Activated CD4-positive, CD25-positive, alpha-beta regulatory T cell (primary cell): Measurements from ENCODE around the gene ZNF239.
"Not testable (repeated sequence)": the region's sequence is repeated elsewhere in the genome, so short reads cannot be mapped to it uniquely, and the experiment has no call there.

Experiments
- DNase-seq, 4 experiments: peaks; one replicate each; lab custom pipeline; 2025; lab: John Stamatoyannopoulos, UW

The ZNF239 gene

DNA sequence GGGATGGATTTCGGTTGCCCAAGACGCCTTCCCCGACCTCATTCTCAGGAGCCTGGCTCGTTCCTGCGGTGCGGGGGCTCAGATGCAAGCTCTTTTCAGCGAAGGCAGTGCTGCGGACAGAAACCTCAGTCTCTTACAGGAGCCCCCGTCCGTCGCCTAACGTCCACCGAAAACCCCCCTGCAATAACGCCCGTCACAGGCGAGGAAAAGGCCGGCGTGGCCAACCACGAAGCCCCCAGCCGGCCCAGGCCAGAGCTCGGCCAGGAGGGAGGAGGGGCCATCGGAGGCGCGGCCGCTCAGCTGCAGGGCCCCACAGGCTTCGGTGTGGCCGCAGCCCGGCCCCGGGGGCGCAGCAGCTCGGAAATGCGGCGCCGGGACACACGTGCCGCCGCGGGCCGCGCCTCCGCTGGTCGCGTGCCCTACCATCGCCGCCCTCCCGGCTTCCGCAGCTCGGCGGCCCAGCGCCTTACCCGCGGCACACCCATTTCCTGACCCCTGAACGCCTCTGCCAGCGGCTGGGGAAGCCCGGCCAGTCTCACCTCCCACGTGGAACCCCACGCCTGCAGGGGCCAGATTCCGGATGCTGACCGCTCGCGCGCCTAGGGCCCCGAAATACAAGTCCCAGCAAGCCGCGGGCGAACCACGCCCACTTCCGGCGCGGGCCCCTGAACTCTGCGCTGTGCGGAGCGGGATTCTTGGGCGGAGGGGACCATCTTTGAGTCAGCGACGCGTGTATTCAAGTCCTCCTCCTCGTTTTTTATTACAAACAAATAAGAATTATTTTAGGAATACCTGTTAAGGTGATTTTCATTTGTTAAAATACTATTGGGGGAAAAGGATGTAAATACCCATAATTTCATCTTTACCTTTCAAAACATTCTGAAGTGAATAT, at the start of gene ZNF239:
ZNF239 (minus strand) TSS at position 616 of the 892 bp plus-strand sequence. CDS start 16,537 bp downstream, outside the sequence.
- peak; percentile 58 to 69 (median 63) for DNase-seq

DNA sequence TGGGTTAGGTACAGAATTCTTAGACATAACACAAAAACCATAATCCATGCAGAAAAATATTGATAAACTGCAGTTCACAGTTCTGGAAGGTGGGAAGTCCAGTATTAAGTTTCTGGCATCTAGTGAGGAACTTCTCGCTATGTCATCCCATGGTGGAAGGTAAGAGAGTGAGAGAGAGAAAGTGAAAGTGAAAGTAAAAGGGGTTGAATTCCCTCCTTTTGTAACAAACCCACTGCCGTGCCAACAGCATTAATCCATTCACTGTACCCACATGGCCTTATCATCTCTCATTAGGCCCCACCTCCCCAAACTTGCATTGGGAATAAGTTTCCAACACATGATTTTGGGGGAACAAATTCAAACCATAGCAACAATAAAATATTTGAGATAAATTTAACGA, 48.9 kb upstream of the ZNF239 start:
- no peak for DNase-seq

DNA sequence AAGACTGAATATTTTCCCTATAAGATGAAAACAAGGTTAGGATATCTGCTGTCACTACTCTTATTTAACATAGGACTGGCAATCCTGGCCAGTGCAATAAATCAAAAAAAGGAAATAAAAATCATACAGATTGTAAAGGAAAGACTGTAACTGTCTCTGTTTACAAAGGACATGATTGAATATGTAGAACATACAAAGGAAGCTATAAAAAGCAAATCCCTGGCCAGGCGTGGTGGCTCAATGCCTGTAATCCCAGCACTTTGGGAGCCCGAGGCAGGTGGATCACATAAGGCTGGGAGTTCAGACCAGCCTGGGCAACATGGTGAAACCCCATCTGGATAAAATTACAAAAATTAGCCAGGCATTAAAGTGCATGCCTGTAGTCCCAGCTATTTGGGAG, 47.6 kb upstream of the ZNF239 start:
- DNase-seq = no peak

DNA sequence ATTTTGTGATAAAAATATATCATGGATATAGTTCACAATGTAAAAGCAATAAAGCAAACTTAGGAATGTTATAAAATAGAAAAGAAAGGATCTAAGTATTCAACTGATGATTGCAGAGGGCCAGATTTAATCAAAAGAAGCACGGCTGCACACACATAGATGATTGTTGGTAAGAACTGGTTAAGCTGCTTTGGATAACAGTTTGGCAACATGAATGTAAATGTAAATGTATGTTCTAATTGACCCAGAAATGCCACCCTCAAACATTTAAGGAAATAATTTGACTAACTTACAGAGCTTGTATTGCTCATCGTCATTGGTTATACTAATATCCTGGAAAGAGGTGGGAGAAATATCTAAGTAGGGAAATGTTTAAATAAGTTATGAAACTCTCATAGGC, 45.0 kb upstream of the ZNF239 start:
- no peak for DNase-seq

DNA sequence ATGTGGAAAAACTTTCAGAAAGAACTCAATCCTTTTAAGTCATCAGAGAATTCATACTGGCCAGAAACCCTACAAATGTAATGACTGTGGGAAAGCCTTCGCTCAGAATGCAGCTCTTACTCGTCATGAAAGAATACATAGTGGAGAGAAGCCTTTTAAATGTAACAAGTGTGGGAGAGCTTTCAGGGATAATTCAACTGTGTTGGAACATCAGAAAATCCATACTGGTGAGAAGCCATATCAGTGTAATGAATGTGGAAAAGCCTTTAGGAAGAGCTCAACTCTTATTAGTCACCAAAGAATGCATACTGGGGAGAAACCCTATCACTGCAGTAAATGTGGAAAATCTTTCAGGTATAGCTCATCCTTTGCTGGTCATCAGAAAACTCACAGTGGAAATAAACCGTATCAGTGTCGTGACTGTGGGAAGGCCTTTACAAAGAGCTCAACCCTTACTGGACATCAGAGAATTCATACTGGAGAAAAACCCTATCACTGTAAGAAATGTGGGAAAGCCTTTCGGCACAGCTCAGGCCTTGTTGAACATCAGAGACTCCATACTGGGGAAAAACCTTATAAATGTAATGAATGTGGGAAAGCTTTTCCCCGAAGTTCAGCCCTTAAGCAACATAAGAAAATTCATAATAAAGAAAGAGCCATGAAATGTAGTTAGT, 42.4 kb upstream of the ZNF239 start:
- no peak for DNase-seq

DNA sequence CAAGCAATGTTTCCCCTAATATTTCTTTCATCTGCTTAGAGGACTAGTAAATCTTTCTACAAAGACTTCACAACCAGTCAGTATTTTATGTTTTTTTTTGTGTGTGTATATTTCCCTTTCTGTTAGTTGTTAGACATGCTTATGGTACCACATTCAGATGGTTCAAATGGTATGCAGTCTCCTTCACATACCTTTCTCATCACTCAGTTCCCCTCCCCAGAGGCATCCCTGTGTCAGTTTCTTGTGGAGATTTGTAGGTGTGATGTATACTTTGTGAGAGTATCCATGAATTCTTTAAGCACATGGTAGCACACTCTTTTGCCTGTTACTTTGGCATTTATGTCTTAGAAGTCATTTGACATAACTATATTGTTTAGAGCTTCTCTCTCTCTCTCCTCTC, 36.2 kb upstream of the ZNF239 start:
- DNase-seq = no peak

DNA sequence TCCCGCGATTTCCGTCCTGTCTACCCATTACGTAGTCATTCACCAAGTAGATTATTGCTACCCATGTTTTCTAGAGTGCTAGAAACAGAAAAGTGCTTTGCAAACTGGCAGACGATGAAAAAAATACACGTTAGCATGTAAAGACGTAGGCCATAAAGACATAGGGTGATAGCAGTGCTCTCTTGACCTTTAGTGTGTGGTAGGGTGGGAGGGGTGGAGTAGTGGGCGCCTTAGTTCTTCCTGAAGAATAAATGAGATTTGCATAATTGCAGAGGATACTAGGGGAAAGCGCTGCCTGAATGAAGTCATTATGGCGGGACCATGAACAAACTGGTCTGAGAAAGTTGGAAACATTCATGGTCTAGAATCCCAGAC, 32.8 kb upstream of the ZNF239 start:
- DNase-seq = no peak

DNA sequence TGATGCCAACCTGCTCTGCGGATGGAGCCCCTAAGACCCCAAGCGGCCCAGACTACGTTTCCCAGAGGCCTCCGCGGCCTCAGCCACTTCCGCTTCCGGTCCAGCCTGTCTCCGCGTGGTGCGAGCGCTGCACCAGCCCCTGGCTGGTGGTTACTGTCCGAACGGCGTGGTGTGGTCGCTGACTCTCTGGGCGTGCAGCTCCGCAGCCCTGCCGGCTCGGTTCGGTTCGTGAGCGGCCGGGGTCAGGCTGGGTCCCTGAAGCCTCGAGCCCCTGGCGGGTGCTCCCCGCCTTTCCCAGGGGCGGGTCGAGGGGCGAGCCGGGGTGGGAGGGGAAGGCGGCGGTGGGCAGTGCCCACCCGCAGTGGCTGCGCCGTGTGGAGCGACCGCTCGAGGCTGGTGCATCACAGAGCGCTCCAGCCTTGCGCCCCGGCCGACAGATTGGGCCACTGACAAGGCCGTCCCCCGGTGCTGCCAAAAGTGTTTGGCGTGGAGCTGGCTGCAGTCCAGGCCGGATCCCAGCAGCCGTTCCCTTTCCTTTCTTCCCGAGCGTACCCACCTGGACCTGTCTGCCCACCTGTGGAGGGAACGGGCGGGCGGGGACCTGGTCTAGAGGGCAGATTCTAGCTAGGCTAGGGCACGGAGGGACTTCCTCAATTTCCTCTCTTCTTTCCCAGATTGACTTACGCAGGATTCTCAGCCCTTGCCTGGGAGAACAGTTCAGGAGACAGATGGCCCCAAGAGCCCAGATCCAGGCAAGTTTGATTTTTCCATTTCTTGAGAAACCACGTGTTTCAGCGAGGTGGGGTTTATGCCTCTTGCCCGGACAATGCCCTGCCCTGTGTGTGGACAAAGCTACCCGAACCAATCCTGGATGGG, 32.1 kb upstream of the ZNF239 start, which contains the start of gene ZNF485:
ZNF485 (plus strand) TSS at position 116 of the 876 bp plus-strand sequence; CDS start at position 729, 613 bp downstream.
- peak; percentile 33 to 61 (median 41) for DNase-seq

DNA sequence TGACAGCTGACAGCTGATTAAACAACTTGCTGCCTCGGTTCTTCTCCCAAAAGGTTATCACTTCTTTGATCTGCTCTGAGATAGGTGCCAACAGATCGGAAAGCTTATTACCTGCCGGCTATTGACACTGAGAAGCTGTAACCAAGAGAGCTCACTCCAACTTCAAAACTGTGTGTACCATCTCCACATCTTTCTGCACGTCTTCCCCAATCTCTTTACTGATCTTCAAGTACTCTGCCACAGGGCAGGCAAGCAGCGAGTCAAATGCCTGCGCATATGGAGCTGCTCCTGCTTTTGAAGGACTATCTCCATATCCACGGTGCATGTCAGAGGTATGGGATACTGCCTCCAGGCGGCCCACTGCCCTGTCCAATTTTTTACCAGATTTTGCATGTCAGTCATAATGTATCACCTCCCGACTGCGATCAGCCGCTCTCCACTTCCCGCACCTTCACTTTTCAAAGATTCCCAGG, 31.5 kb upstream of the ZNF239 start:
- no peak for DNase-seq

DNA sequence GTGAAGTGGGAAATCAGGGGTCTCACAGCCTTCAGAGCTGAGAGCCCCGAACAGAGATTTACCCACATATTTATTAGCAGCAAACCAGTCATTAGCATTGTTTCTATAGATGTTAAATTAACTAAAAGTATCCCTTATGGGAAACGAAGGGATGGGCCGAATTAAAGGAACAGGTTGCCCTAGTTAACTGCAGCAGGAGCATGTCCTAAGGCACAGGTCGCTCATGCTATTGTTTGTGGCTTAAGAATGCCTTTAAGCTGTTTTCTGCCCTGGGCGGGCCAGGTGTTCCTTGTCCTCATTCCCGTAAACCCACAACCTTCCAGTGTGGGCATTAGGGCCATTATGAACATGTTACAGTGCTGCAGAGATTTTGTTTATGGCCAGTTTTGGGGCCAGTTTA, 27.2 kb upstream of the ZNF239 start:
- not testable (repeated sequence) for DNase-seq

DNA sequence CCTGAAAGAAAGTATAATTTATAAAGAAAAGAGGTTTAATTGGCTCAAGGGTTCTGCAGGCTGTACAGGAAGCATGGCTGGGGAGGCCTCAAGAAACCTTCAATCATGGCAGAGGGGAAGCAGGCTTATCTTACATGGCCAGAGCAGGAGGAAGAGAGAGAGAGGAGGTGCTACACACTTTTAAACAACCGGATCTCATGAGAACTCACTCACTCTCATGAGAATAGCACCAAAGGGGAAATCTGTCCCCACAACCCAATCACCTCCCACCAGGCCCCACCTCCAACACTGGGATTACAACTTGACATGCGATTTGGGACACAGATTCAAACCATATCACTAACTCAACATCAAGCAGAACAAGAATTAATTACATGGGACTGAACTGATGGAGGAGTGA, 24.9 kb upstream of the ZNF239 start:
- no peak for DNase-seq

DNA sequence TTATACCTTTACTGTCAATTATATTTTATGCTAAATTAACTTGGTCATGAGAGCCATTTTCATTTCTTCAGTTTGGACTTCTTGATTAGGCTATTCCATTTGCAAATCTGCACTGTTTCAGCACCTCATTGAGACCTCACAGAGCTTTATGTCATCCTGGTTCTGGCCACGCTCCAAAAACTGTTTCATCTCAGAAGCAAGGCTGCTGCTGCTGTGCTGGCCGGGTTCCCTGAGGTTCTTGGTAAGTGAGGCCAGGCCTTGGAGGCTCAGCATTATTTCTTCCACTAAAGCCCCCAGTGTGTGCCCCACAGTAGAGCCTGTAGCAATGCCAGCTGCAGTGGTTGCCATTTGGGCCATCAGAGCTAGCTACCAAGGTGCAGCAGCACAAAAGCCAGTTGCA, 24.0 kb upstream of the ZNF239 start:
- DNase-seq = no peak

DNA sequence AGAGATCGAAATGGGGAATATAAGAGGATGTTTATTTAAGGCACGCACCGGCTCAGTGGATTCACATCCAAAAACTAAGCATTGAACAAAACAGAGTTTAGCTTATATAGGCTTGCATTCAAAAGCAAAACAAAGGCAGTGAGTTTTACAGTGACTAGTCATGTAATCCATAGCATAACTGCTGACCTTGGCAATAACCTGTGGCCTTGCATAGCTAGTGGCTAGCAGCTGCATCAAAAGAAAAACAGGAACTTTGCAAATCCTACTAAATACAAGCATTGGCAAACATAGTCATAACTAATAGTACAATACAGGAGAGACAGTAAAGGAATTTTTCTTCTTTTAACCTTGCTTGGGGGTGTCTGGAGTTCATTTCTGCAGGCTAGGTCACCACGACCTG, 22.1 kb upstream of the ZNF239 start:
- DNase-seq = no peak

DNA sequence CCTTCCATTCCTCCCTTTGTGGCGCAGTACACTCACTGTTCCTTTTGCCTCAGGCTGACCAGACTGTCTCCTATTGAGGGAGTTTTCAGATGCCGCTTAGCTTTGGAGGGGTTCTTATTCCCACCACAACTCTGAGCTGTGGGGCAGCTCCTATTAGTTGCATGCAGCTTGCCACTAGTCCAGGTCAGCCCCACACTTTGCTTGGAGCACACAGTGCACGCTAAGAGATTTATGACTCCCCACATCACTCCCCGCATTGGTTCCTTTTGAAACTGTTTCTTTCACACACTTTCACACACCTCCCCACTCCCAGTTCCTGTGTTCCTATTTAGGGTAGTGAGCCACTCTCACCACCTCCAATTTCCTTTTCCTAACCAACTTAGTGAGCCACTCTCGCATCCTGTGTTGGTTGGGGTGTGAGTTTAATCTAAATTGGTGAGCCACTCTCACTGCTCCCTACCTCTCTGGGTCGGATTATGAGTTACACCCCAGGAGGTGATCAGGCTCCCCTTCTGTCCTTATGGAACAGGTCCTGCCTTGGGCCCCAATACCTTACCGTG, 21.4 kb upstream of the ZNF239 start:
- DNase-seq = no peak

DNA sequence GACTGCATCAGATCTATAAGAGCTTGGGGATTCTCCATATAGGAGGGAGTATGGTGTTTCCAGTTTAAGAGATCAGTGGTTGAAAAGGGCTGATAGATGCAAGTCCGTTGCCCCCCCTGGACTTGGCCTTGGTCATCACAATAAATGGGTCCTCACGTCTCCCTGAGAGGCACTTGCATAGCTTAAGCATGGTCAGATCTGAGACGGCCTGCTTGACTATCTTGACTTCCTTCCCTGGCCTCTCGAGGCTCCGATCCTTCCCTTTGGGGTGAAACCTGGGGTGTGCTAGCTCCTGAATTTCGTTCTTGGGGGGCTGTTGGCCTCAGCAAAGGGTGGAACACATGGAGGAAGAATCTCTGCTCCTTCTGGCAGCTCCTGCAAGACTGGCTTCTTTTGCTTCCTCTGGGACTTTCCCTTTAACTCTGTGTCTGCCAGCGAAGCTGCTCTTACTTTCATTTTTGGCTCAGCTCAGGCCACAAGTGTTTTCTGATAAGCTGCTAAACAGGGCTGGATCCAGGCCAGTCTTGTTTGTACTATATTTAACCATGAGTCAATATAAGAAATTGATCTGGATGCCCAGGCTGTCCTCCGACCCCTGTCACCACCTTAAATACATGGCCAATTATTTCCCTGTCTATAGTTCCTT, 20.7 kb upstream of the ZNF239 start:
- DNase-seq = no peak

DNA sequence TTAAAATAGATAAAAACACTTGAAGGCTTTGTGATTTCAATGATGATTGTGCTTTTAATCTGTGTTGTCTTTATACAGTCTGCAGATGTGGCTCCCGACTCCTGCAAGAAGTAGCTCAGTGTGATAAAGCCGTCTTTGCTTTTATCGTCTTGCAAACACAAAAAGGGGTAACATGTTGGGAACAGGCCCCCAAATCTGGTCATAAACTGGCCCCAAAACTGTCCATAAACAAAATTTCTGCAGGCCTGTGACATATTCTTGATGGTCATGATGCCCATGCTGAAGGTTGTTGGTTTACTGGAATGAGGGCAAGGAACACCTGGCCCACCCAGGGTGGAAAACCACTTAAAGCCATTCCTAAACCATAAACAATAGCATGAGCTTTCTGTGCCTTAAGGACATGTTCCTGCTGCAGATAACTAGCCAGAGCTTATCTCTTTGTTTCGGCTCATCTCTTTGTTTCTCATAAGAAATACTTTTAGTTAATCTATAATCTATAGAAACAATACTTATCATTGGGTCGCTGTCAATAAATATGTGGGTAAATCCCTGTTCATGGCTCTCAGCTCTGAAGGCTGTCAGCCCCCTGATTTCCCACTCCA, 17.0 kb upstream of the ZNF239 start:
- DNase-seq = no peak

DNA sequence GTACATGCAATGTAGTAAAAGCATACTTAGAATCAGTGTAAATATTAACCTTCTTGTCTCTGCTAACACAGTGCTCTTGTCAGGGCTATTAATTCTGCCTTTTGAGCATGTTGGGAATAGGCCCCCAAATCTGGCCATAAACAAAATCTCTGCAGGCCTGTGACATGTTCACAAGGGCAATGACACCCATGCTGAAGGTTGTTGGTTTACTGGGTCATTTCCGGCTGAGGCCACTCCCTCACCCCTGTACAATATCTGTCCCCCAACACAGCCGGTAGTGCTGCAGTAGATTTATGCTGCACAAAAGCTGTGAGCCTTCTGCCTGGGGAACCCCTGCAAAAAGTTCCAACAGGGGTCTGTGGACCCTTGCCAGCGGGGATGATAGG, 12.3 kb upstream of the ZNF239 start:
- not testable (repeated sequence) for DNase-seq

DNA sequence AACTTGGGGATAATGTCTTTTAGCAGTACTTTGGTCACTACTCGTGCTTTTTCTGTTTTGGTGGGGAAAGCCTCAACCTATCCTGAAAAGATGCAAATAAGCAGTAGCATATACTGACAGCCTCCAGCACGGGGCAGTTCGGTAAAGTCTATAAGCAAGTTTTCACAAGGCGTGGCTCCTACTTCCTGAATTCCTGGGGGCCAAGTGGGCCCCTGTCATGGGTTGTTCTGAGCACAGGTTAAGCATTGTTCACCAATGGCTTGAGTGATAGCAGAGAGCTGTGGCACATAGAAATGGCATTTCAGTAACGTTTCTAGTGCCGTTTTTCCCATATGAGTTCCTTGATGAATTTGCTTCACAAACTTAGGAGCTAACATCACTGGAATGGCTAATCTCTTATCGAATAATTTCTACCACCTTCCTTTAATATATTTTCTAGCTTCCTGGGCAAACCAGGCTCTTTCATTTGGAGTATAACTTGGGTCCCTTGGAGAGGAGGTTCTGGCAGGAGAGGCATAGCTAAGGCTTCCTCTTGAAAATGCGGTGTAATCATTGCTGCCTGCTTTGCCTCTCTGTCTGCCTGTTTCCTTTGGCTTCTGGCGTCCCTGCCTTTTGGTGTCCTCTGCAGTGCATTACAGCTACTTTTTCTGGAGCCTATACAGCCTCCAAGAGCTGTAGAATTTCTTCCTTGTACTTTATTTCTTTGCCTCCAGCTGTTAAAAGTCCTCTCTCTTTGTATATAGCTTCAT, 11.7 kb upstream of the ZNF239 start:
- no peak for DNase-seq

DNA sequence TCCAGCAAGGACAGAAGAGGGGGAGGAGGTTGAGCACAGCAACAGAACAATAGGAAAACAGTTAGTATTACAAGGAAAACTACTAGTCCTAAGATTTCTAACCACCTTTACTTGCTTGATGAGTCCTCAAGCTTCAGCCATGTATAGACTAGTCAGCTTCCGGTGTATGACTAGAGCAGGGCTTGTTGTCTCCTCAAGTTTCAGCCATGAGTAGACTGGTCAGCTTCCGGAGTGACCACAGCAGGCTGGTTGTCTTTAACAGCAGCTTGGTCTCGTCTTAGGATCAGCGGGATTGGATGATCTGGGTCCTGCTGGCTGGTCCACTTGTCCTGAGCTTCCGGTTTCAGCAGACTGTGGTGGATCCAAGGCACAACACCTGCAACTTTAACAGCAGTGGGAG, 10.6 kb upstream of the ZNF239 start:
- DNase-seq = no peak

DNA sequence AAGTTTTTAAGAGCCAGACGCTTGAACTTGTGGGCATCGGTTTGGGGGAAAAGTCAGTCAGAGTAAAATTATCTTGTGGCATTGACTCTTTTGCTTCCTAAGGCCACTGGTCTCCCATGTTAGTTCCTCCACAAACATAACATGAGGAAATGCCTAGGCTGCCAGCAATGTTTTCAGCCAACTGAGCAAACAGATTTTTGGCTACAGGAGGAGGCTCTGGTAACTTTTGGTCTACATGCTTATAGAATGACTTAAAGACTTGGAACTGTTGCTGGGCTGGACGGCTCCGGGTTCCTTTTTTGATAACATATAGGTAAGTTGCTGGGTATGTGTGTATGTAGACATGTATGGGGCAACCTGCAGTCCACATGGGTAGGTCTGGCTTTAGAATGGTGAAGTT, 9.6 kb upstream of the ZNF239 start:
- DNase-seq = no peak
